ENCODE results near the gene GLI2.

The GLI2 gene

GRCh38 chr2:120735746-120736170, at the start of gene GLI2:
GLI2 (plus strand) TSS chr2:120735868; CDS start chr2:120797321, 61,453 bp downstream.
- no peak for DNase-seq (ENCODE audit: low spot score)

- no peak for DNase-seq (ENCODE audit: low spot score)
These were observed 49.7 kb upstream of the GLI2 start for GRCh38 chr2:120685974-120686297.

DNA sequence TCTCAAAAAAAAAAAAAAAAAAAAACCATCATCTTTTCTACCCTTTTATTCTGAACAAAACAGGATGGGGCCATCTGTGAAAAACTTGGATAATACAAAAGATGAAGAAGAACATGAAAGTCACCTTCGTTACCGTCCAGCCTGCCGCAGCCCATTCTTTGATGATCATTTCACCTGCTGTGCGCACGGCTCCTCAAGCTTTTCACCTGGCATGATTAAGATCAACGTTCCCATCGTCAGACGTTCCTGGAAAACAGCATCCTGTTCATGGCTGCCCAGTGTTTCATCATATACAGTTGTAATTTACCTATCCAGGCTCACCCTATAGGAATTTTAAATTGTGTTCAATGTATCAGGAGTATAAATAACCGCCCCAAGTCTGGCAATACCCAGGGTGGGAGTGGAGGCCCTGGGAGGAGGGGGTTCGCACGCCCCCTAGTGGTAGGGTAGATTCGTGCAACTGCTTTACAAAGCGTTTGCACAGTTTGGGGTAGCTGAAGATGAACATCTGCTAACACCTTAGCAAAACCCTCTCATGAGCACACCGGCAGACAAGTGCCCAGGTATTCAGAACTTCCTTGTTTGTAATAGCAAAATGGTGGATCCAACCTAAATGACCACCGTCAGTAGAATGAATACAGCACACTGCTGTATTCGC, 49.0 kb upstream of the GLI2 start:
- DNase-seq (ENCODE audit: low spot score), result no peak

- DNase-seq (ENCODE audit: low spot score), result no peak
These were observed 48.5 kb upstream of the GLI2 start for GRCh38 chr2:120687210-120687609.

GRCh38 chr2:120690521-120690920, 45.1 kb upstream of the GLI2 start:
- no peak for DNase-seq (ENCODE audit: low spot score)

- no peak for DNase-seq (ENCODE audit: low spot score)
These were observed 44.3 kb upstream of the GLI2 start for GRCh38 chr2:120691410-120691809.

DNA sequence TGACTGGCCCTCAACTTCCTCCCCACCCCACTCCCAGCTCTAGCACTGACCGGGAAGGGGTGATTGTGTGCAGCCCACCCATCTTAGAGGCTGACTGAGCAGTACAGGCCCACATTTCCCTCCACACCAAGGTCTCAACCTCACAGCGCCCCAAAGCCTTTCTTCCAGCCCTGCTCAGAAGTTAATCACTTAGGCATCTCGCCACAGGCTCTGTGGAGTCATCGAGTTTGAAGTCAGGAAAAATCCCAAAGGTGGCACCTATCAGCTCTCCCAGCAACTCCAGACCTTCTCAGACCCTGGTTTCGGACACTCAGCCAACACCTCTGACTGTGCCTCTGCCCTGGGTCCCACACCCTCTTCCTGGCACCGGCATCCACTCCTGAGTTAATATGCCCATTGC, 43.0 kb upstream of the GLI2 start:
- no peak for DNase-seq (ENCODE audit: low spot score)

GRCh38 chr2:120693121-120693520, 42.5 kb upstream of the GLI2 start:
- DNase-seq (ENCODE audit: low spot score), result no peak

- no peak for DNase-seq (ENCODE audit: low spot score)
These were observed 41.6 kb upstream of the GLI2 start for GRCh38 chr2:120694034-120694433.

DNA sequence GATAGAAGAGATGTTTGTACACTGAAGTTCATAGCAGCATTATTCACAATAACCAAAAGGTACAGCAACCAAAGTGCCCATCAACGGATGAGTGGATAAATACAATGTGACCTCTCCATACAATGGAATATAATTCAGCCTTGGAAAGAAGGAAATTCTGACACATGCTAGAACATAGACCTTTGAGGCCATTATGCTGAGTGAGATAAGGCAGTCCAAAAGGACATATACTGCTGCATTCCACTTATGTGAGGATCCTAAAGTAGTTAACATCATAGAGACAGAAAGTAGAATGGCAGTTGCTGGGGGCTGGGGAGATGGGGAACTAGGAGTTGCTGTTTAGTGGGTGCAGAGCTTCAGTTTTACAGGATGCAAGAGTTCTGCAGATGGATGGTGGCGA, 38.2 kb upstream of the GLI2 start:
- DNase-seq (ENCODE audit: low spot score), result no peak

GRCh38 chr2:120699292-120699691, 36.4 kb upstream of the GLI2 start:
- DNase-seq (ENCODE audit: low spot score), result no peak

DNA sequence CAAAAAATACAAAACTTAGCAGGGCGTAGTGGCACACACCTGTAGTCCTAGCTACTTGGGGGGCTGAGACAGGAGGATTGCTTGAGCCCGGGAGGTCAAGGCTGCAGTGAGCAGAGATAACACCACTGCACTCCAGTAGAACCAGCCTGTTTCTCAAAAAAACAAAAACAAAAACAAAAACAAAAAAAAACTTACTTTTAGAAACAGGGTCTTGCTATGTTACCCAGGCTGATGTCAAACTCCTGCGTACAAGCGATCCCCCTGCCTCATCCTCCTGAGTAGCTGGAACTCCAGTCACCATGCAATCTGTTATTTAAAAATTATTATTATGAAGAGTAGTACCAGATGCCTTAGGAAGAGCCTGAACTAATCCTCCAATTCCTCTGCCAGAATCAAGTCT, 35.0 kb upstream of the GLI2 start:
- no peak for DNase-seq (ENCODE audit: low spot score)

- DNase-seq (ENCODE audit: low spot score), result no peak
These were observed 34.6 kb upstream of the GLI2 start for GRCh38 chr2:120701096-120701495.

DNA sequence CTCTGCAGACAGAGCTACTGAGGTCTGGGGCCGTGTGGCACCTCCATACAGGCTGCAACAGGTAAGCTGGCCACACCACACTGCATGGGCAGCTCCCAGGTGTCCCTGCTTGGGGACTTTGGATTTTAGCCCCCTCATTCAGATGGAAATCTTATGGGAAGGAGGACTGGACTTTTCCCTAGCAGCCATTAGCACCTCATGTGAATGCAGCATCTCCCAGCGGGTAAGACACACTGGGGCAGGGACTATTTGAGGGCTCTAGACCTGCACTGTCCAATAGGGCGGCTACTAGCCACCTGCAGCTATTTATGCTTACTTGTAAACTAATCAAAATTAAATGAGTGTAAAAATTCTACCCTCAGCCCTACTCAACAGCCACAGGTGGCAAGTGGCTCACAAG, 34.2 kb upstream of the GLI2 start:
- DNase-seq (ENCODE audit: low spot score), result no peak

GRCh38 chr2:120702061-120702460, 33.6 kb upstream of the GLI2 start:
- no peak for DNase-seq (ENCODE audit: low spot score)

GRCh38 chr2:120702801-120703200, 32.9 kb upstream of the GLI2 start:
- no peak for DNase-seq (ENCODE audit: low spot score)

- no peak for DNase-seq (ENCODE audit: low spot score)
These were observed 32.2 kb upstream of the GLI2 start for GRCh38 chr2:120703330-120703994.

GRCh38 chr2:120704696-120705095, 31.0 kb upstream of the GLI2 start:
- DNase-seq (ENCODE audit: low spot score), result no peak

GRCh38 chr2:120707816-120708215, 27.9 kb upstream of the GLI2 start:
- no peak for DNase-seq (ENCODE audit: low spot score)

- DNase-seq (ENCODE audit: low spot score), result no peak
These were observed 26.6 kb upstream of the GLI2 start for GRCh38 chr2:120708944-120709607.

GRCh38 chr2:120709608-120710041, 26.0 kb upstream of the GLI2 start:
- no peak for DNase-seq (ENCODE audit: low spot score)

DNA sequence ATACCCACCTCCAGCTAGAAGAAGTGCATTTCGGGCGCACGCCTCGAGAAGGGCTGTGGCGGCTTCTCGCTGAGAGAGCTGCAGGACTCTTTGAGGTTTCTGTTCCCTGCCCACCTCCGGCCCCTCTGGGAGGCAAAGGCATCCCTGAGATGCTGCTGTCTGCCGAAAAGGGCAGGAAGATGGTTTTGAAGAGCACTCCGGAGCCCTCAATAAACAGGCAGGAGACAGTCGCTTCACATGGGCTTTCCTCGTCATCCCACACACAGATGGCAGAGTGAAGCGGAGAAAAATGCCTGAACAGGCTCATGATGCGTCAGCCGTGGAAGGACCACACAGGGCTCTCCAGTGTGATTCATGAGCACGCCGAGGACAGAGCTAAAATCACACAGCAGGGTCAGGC, 25.4 kb upstream of the GLI2 start:
- no peak for DNase-seq (ENCODE audit: low spot score)

DNA sequence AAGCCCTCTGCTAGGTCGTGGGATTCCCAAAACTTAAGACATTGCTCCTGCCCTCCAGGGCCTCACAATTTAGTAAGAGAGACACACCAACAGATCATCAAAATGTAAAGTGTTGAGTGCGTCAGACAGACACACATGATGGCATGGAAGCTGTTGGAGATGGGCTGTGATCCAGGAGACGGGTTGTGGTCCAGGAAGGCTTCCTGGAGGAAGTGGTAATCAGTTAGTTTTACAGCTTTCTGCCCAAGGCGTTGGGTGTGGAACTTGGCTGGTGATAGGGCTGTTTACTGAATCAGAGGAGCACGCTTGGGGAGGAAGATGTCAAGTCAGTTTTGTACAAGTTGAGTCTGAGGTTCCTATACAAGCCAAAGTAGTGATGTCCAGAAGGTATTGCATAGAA, 24.0 kb upstream of the GLI2 start:
- no peak for DNase-seq (ENCODE audit: low spot score)
